ENCODE data around the gene TLR5. TPM values are rescaled to one million over a fixed set of nuclear protein-coding genes. Genes with fewer than 3 reads are reported as not detected.

Gene TLR5
- total and polyA plus RNA-seq, 4 donors: 0.20 to 20.9 (median 3.5) TPM

GRCh38 chr1:223109581-223110026 lies 33.4 kb downstream of the TLR5 start:
- Histone ChIP-seq H3K9me3 (ENCODE audit: control insufficient read depth, low read length) (no peaks in the 10 kb centered on the region), H3K36me3 (ENCODE audit: control insufficient read depth in 1 of 2, insufficient read depth in 2 of 2, low read length in 1 of 2) (no peaks in the 10 kb centered on the region), H3K4me3 (ENCODE audit: low read length in 2 of 2) (no peak overlapping the region), H3K27ac (ENCODE audit: low read depth in 1 of 2, low read length in 2 of 2) (no peak overlapping the region), H3K4me1 (ENCODE audit: control insufficient read depth in 1 of 2, insufficient read depth in 2 of 2, low read length in 2 of 2) (no peaks in the 10 kb centered on the region), H3K27me3 (ENCODE audit: control insufficient read depth in 1 of 2, insufficient read depth in 2 of 2, low read length in 1 of 2) (peaks cover 0 to 2% of the 10 kb centered on the region in 2 donors)
- ATAC-seq (ENCODE audit: low FRiP score) (no peak), DNase-seq (no peak)
- intact Hi-C loops (cut with DNase I): no loop called here
- 95 to 96% methylated on average over 3 of the region's 3 CpGs for WGBS, 2 donors

- Histone ChIP-seq H3K9me3 (ENCODE audit: control insufficient read depth, low read length) (no peaks in the 10 kb centered on the region), H3K4me3 (ENCODE audit: low read length in 2 of 2) (no peak overlapping the region), H3K27me3 (ENCODE audit: control insufficient read depth in 1 of 2, insufficient read depth in 2 of 2, low read length in 1 of 2) (peaks cover 0 to 2% of the 10 kb centered on the region in 2 donors), H3K27ac (ENCODE audit: low read depth in 1 of 2, low read length in 2 of 2) (no peak overlapping the region), H3K4me1 (ENCODE audit: control insufficient read depth in 1 of 2, insufficient read depth in 2 of 2, low read length in 2 of 2) (peaks cover 0 to 2% of the 10 kb centered on the region in 2 donors), H3K36me3 (ENCODE audit: control insufficient read depth in 1 of 2, insufficient read depth in 2 of 2, low read length in 1 of 2) (no peaks in the 10 kb centered on the region)
- DNase-seq (peak in 1 of 2 donors; percentile 41), ATAC-seq (ENCODE audit: low FRiP score) (no peak)
- 40 to 54% methylated on average over 3 of the region's 3 CpGs for WGBS, 2 donors
- intact Hi-C loops (cut with DNase I): no loop called here
Measured at GRCh38 chr1:223106856-223107255, 36.2 kb downstream of the TLR5 start.

DNA sequence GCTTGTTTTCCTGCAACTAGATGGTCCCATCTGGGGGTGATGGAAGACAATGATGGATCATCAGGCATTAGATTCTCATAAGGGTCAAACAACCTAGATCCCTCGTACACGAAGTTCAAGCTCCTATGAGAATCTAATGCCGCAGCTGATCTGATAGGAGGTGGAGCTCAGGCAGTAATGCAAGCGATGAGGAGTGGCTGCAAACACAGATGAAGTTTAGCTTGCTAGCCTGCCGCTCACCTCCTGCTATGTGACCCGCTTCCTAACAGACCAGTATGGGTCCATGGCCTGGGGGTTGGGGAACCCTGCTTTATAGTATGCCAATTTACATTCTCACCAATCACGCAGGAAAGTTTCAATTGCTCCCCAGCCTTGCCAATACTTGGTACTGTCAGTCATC lies 37.5 kb downstream of the TLR5 start:
- no peak for ATAC-seq (ENCODE audit: low FRiP score)

GRCh38 chr1:223102797-223103533 lies 40.1 kb downstream of the TLR5 start:
- DNase-seq: no peak
- Histone ChIP-seq H3K27me3 (ENCODE audit: control insufficient read depth in 1 of 2, insufficient read depth in 2 of 2, low read length in 1 of 2) (peaks cover 0 to 2% of the 10 kb centered on the region in 2 donors), H3K4me1 (ENCODE audit: control insufficient read depth in 1 of 2, insufficient read depth in 2 of 2, low read length in 2 of 2) (peaks cover 0 to 2% of the 10 kb centered on the region in 2 donors), H3K27ac (ENCODE audit: low read depth in 1 of 2, low read length in 2 of 2) (no peak overlapping the region), H3K4me3 (ENCODE audit: low read length in 2 of 2) (no peak overlapping the region), H3K36me3 (ENCODE audit: control insufficient read depth in 1 of 2, insufficient read depth in 2 of 2, low read length in 1 of 2) (no peaks in the 10 kb centered on the region), H3K9me3 (ENCODE audit: control insufficient read depth, low read length) (peaks cover 1% of the 10 kb centered on the region)
- intact Hi-C loops (cut with DNase I): no loop called here
- peak; percentile 60 for ATAC-seq (ENCODE audit: low FRiP score)
- 59 to 61% methylated on average over 10 of the region's 10 CpGs for WGBS, 2 donors

More for the DNA sequence above, 37.5 kb downstream of the TLR5 start:
- peaks cover 0 to 2% of the 10 kb centered on the region in 2 donors for H3K27me3 ChIP-seq (ENCODE audit: control insufficient read depth in 1 of 2, insufficient read depth in 2 of 2, low read length in 1 of 2)
- no peak overlapping the region for H3K27ac ChIP-seq (ENCODE audit: low read depth in 1 of 2, low read length in 2 of 2)
- H3K36me3 ChIP-seq (ENCODE audit: control insufficient read depth in 1 of 2, insufficient read depth in 2 of 2, low read length in 1 of 2): no peaks in the 10 kb centered on the region
- WGBS, 2 donors: 97 to 99% methylated on average over 7 of the region's 7 CpGs
- no peak overlapping the region for H3K4me3 ChIP-seq (ENCODE audit: low read length in 2 of 2)
- no peaks in the 10 kb centered on the region for H3K9me3 ChIP-seq (ENCODE audit: control insufficient read depth, low read length)
- intact Hi-C loops (cut with DNase I): no loop called here
- peaks cover 0 to 2% of the 10 kb centered on the region in 2 donors for H3K4me1 ChIP-seq (ENCODE audit: control insufficient read depth in 1 of 2, insufficient read depth in 2 of 2, low read length in 2 of 2)
- DNase-seq: no peak

GRCh38 chr1:223097713-223098112 lies 45.3 kb downstream of the TLR5 start:
- Histone ChIP-seq H3K27me3 (ENCODE audit: control insufficient read depth in 1 of 2, insufficient read depth in 2 of 2, low read length in 1 of 2) (no peaks in the 10 kb centered on the region), H3K27ac (ENCODE audit: low read depth in 1 of 2, low read length in 2 of 2) (no peak overlapping the region), H3K9me3 (ENCODE audit: control insufficient read depth, low read length) (peaks cover 1% of the 10 kb centered on the region), H3K4me1 (ENCODE audit: control insufficient read depth in 1 of 2, insufficient read depth in 2 of 2, low read length in 2 of 2) (no peaks in the 10 kb centered on the region), H3K36me3 (ENCODE audit: control insufficient read depth in 1 of 2, insufficient read depth in 2 of 2, low read length in 1 of 2) (no peaks in the 10 kb centered on the region), H3K4me3 (ENCODE audit: low read length in 2 of 2) (no peak overlapping the region)
- ATAC-seq (ENCODE audit: low FRiP score): no peak
- no peak for DNase-seq
- intact Hi-C loops (cut with DNase I): no loop called here
- WGBS, 2 donors: 43 to 58% methylated on average over 1 of the region's 1 CpG

DNA sequence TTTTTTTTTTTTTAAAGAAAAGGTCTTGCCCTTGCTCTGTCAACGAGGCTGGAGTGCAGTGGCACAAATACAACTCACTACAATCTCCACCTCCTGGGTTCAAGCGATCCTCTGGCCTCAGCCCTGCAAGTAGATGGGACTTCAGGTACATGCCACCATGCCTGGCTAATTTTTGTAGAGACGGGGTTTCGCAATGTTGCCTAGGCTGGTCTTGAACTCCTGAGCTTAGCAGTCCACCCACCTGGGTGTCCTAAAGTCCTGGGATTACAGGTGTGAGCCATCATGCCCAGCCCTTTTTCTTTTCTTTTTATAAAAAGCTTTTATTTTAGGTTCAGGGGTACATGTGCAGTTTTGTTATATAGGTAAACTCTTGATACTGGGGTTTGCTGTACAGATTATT lies 47.2 kb downstream of the TLR5 start:
- WGBS, 2 donors: 87 to 89% methylated on average over 4 of the region's 4 CpGs
- DNase-seq (no peak), ATAC-seq (ENCODE audit: low FRiP score) (no peak)
- Histone ChIP-seq H3K36me3 (ENCODE audit: control insufficient read depth in 1 of 2, insufficient read depth in 2 of 2, low read length in 1 of 2) (no peaks in the 10 kb centered on the region), H3K9me3 (ENCODE audit: control insufficient read depth, low read length) (peaks cover 1% of the 10 kb centered on the region), H3K27me3 (ENCODE audit: control insufficient read depth in 1 of 2, insufficient read depth in 2 of 2, low read length in 1 of 2) (no peaks in the 10 kb centered on the region), H3K4me3 (ENCODE audit: low read length in 2 of 2) (no peak overlapping the region), H3K27ac (ENCODE audit: low read depth in 1 of 2, low read length in 2 of 2) (no peak overlapping the region), H3K4me1 (ENCODE audit: control insufficient read depth in 1 of 2, insufficient read depth in 2 of 2, low read length in 2 of 2) (no peaks in the 10 kb centered on the region)
- intact Hi-C loops (cut with DNase I): no loop called here

DNA sequence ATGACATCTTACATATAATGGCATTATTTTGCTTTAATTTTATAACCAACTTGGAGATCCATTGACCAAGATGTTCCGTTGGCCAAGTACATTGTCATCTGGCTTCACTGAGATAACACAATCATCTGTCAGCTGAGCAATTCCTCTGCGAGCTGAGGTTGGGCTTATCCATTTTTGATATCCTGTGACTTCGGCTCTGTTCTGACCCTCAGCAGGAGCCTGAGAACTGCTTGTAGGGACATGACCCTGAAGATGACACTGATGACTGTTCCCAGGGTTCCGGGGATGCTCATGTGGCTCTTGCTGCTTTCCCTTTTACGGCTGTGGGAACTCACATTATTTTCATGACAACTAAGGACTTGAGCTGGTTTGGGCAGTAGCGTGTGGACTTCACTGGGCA lies 51.2 kb downstream of the TLR5 start:
- Histone ChIP-seq H3K27me3 (ENCODE audit: control insufficient read depth in 1 of 2, insufficient read depth in 2 of 2, low read length in 1 of 2) (no peaks in the 10 kb centered on the region), H3K4me1 (ENCODE audit: control insufficient read depth in 1 of 2, insufficient read depth in 2 of 2, low read length in 2 of 2) (no peaks in the 10 kb centered on the region), H3K4me3 (ENCODE audit: low read length in 2 of 2) (no peak overlapping the region), H3K9me3 (ENCODE audit: control insufficient read depth, low read length) (no peaks in the 10 kb centered on the region), H3K36me3 (ENCODE audit: control insufficient read depth in 1 of 2, insufficient read depth in 2 of 2, low read length in 1 of 2) (no peaks in the 10 kb centered on the region), H3K27ac (ENCODE audit: low read depth in 1 of 2, low read length in 2 of 2) (no peak overlapping the region)
- WGBS, 2 donors: 87 to 92% methylated on average over 6 of the region's 6 CpGs
- intact Hi-C loops (cut with DNase I): no loop called here
- ATAC-seq (ENCODE audit: low FRiP score) (no peak), DNase-seq (no peak)

DNA sequence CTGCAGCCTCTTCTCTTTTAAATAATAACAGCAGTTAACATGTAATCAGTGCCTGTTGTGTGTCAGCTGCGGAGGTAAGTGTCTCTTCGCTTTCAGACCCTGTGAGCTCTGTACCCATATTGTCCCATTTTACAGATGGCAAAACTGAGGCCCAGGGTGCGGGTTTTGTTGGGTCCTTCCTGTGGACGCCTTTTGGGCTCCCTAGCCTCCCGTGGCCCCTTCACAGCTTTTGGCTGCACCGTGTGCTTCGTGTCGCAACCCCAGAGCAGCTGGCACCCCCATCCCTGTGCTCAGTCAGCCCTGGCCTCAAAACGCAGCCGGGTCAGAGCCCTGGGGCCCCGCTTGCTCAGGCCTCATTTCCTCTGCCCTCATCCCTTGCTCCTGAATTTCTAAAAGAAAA lies 53.8 kb downstream of the TLR5 start:
- Histone ChIP-seq H3K9me3 (ENCODE audit: control insufficient read depth, low read length) (no peaks in the 10 kb centered on the region), H3K27me3 (ENCODE audit: control insufficient read depth in 1 of 2, insufficient read depth in 2 of 2, low read length in 1 of 2) (no peaks in the 10 kb centered on the region), H3K4me3 (ENCODE audit: low read length in 2 of 2) (no peak overlapping the region), H3K36me3 (ENCODE audit: control insufficient read depth in 1 of 2, insufficient read depth in 2 of 2, low read length in 1 of 2) (no peaks in the 10 kb centered on the region), H3K27ac (ENCODE audit: low read depth in 1 of 2, low read length in 2 of 2) (no peak overlapping the region), H3K4me1 (ENCODE audit: control insufficient read depth in 1 of 2, insufficient read depth in 2 of 2, low read length in 2 of 2) (no peaks in the 10 kb centered on the region)
- WGBS, 2 donors: 90 to 93% methylated on average over 11 of the region's 11 CpGs
- DNase-seq (no peak), ATAC-seq (ENCODE audit: low FRiP score) (no peak)
- intact Hi-C loops (cut with DNase I): loop anchor here in 1 of 2 donors (2.0 kb wide), 1 partner anchor 352 kb away; the partner anchor contains the start of gene FAM177B

GRCh38 chr1:223088713-223089240 lies 54.3 kb downstream of the TLR5 start:
- Histone ChIP-seq H3K27ac (ENCODE audit: low read depth in 1 of 2, low read length in 2 of 2) (no peak overlapping the region), H3K4me1 (ENCODE audit: control insufficient read depth in 1 of 2, insufficient read depth in 2 of 2, low read length in 2 of 2) (no peaks in the 10 kb centered on the region), H3K9me3 (ENCODE audit: control insufficient read depth, low read length) (no peaks in the 10 kb centered on the region), H3K4me3 (ENCODE audit: low read length in 2 of 2) (no peak overlapping the region), H3K36me3 (ENCODE audit: control insufficient read depth in 1 of 2, insufficient read depth in 2 of 2, low read length in 1 of 2) (no peaks in the 10 kb centered on the region), H3K27me3 (ENCODE audit: control insufficient read depth in 1 of 2, insufficient read depth in 2 of 2, low read length in 1 of 2) (no peaks in the 10 kb centered on the region)
- 96 to 97% methylated on average over 13 of the region's 13 CpGs for WGBS, 2 donors
- DNase-seq (no peak), ATAC-seq (ENCODE audit: low FRiP score) (no peak)
- intact Hi-C loops (cut with DNase I): loop anchor here in 1 of 2 donors (2.0 kb wide), 1 partner anchor 352 kb away; the partner anchor contains the start of gene FAM177B

Data from aorta (tissue), 5 donors.